HCT116 (cell line): ENCODE data around the gene CCDC92. TPM values are rescaled to one million over a fixed set of nuclear protein-coding genes. Genes with fewer than 3 reads are reported as not detected.

Experiments
- ATAC-seq: fragments of 200-7000 bp; cut with Tn5 transposase; 2 replicates; pipeline ENCODE4 v1.9.1; 2020; ENCODE audit warnings: mild to moderate bottlenecking, moderate library complexity
- BruUV-seq: library from RNA; stranded (reverse); fragments of 400-500 nt; replicated peaks from 2 replicates; lab custom pipeline; 2021; lab: Mats Ljungman, UMichigan
- CTCF ChIA-PET: fragments of 300-600 bp; sonication (Branson Sonifier 250); formaldehyde crosslinking; loops from one replicate; lab custom pipeline; 2021; ENCODE audit warnings: antibody characterized with exemption; lab: Charles Lee
- POLR2A ChIA-PET: fragments of 300-600, 350-600 bp; sonication (Branson Sonifier 250); formaldehyde crosslinking; loops from one replicate; lab custom pipeline; 2021; ENCODE audit warnings: antibody characterized with exemption; lab: Charles Lee
- RAD21 ChIA-PET, 2 experiments: fragments of 300-600 bp; sonication (Branson Sonifier 250); formaldehyde crosslinking; loops; one replicate each; lab custom pipeline; 2023; ENCODE audit warnings: low total read pairs in 2 of 2; ENCODE audit not compliant: uncharacterized antibody in 2 of 2, unreplicated experiment in 2 of 2, low non-redundant PET in 1 of 2; lab: Charles Lee
- DNase-seq: peaks from one replicate; pipeline ENCODE4 v3.0.0-alpha.2; 2010; ENCODE audit warnings: low read depth, low spot score
- H2AFZ ChIP-seq: fragments of 200-600 bp; shearing (Covaris generic), sonication (generic); 2 replicates; pipeline ENCODE4 v1.6.1; 2017; ENCODE audit warnings: low read depth, mixed run types, mixed read lengths, antibody characterized with exemption, low read length; ENCODE audit not compliant: poor library complexity, severe bottlenecking
- H3K27ac ChIP-seq: 2 replicates; pipeline ENCODE4 v1.5.1; 2012; ENCODE audit warnings: low read depth, low read length
- H3K27me3 ChIP-seq: fragments of 200-600 bp; sonication (generic); 2 replicates; pipeline ENCODE4 v1.6.1; 2016; ENCODE audit warnings: mixed run types, low read length, mixed read lengths; ENCODE audit not compliant: insufficient read depth
- H3K36me3 ChIP-seq, 2 experiments: fragments of 200-500 bp in 1 of 2; fragments of 200-600 bp in 1 of 2; sonication (Bioruptor generic) in 1 of 2; sonication (generic) in 1 of 2; 2 replicates each; pipeline versions ENCODE4 v1.5.1 to v1.6.1; 2014 to 2016; ENCODE audit warnings: low read length in 2 of 2, inconsistent platforms in 1 of 2, mixed read lengths in 1 of 2, mixed run types in 1 of 2; ENCODE audit not compliant: insufficient read depth in 2 of 2, control insufficient read depth in 1 of 2
- H3K4me1 ChIP-seq, 2 experiments: fragments of 200-600 bp in 1 of 2; sonication (generic) in 1 of 2; 2 replicates each; pipeline versions ENCODE4 v1.5.1 to v1.6.1; 2012 to 2017; ENCODE audit warnings: low read length in 2 of 2, inconsistent platforms in 1 of 2, mild to moderate bottlenecking in 1 of 2, mixed read lengths in 1 of 2, mixed run types in 1 of 2, moderate library complexity in 1 of 2; ENCODE audit not compliant: insufficient read depth in 2 of 2, control insufficient read depth in 1 of 2
- H3K4me2 ChIP-seq: fragments of 200-600 bp; sonication (generic); 2 replicates; pipeline ENCODE4 v1.6.1; 2017; ENCODE audit warnings: mixed run types, low read length, mixed read lengths
- H3K4me3 ChIP-seq, 2 experiments: fragments of 200-600 bp in 1 of 2; sonication (generic) in 1 of 2; replicated peaks in 1 of 2; 2 replicates each; pipeline ENCODE4 v1.5.1; 2011 to 2016; ENCODE audit warnings: low read length in 2 of 2, control low read depth in 1 of 2, low read depth in 1 of 2, mild to moderate bottlenecking in 1 of 2, mixed read lengths in 1 of 2, mixed run types in 1 of 2
- H3K79me2 ChIP-seq: fragments of 200-600 bp; sonication (generic); 2 replicates; pipeline ENCODE4 v1.6.1; 2017; ENCODE audit warnings: mild to moderate bottlenecking, mixed run types, low read length, moderate library complexity, mixed read lengths; ENCODE audit not compliant: insufficient read depth
- H3K9ac ChIP-seq: fragments of 200-600 bp; sonication (generic); 2 replicates; pipeline ENCODE4 v1.6.1; 2016; ENCODE audit warnings: low read length, mixed read lengths
- H3K9me2 ChIP-seq: fragments of 200-600 bp; sonication (generic), shearing (Covaris generic); 2 replicates; pipeline ENCODE4 v1.6.1; 2017; ENCODE audit warnings: mixed run types, mild to moderate bottlenecking, moderate library complexity; ENCODE audit not compliant: insufficient read depth
- H3K9me3 ChIP-seq, 2 experiments: fragments of 200-500 bp in 1 of 2; fragments of 200-600 bp in 1 of 2; sonication (Bioruptor generic) in 1 of 2; sonication (generic) in 1 of 2; 2 replicates each; pipeline ENCODE4 v1.6.1; 2014 to 2017; ENCODE audit warnings: low read length in 2 of 2, mixed read lengths in 2 of 2, inconsistent platforms in 1 of 2, low read depth in 1 of 2, mild to moderate bottlenecking in 1 of 2, mixed run types in 1 of 2, moderate library complexity in 1 of 2; ENCODE audit not compliant: control insufficient read depth in 1 of 2, insufficient read depth in 1 of 2
- H4K20me1 ChIP-seq: fragments of 200-600 bp; sonication (generic), shearing (Covaris generic); 2 replicates; pipeline ENCODE4 v1.6.1; 2017; ENCODE audit warnings: mixed run types, mild to moderate bottlenecking, moderate library complexity; ENCODE audit not compliant: insufficient read depth
- EZH2phosphoT487 ChIP-seq: fragments of 200-600 bp; IDR thresholded peaks from 2 replicates; pipeline ENCODE4 v1.6.1; 2018; ENCODE audit warnings: antibody characterized with exemption, borderline replicate concordance
- RAD21 ChIP-seq: IDR thresholded peaks from 2 replicates; pipeline ENCODE4 v1.6.1; 2012; ENCODE audit warnings: low read depth, mild to moderate bottlenecking
- YY1 ChIP-seq: IDR thresholded peaks from 2 replicates; pipeline ENCODE4 v1.6.1; 2011; ENCODE audit warnings: low read length, low read depth, moderate library complexity, mild to moderate bottlenecking; ENCODE audit not compliant: insufficient replicate concordance; ENCODE audit errors: extremely low read depth
- intact Hi-C: fragments of 100-400 bp; cut with micrococcal nuclease; formaldehyde crosslinking; loops from 2 replicates; pipeline ENCODE4 v1.10.0; 2022
- total RNA-seq: library from RNA; stranded (reverse); gene quantifications from one replicate; pipeline ENCODE4 v1.2.1, GENCODE V29; 2021; ENCODE audit not compliant: unreplicated experiment
- TF ChIP-seq, protein P1 (sequence below): IDR thresholded peaks from 2 replicates; pipeline ENCODE4 v1.6.1; 2012; ENCODE audit warnings: low read depth
- TF ChIP-seq, protein P2 (sequence below): IDR thresholded peaks from 2 replicates; pipeline ENCODE4 v1.6.1; 2012
- TF ChIP-seq, protein P3 (sequence below), 3 experiments: fragments of 200-600 bp in 1 of 3; sonication (generic) in 1 of 3; IDR thresholded peaks in 2 of 3; conservative IDR thresholded peaks in 1 of 3; 2 replicates each; pipeline ENCODE4 v1.5.1; 2012 to 2017; ENCODE audit warnings: low read depth in 2 of 3, low read length in 2 of 3, antibody characterized with exemption in 1 of 3, borderline replicate concordance in 1 of 3, control low read depth in 1 of 3, mild to moderate bottlenecking in 1 of 3, mixed read lengths in 1 of 3, mixed run types in 1 of 3, moderate library complexity in 1 of 3; ENCODE audit not compliant: insufficient read depth in 1 of 3

The CCDC92 gene
- total RNA-seq, 1 experiment from 2014 or later = 9.7 TPM

DNA sequence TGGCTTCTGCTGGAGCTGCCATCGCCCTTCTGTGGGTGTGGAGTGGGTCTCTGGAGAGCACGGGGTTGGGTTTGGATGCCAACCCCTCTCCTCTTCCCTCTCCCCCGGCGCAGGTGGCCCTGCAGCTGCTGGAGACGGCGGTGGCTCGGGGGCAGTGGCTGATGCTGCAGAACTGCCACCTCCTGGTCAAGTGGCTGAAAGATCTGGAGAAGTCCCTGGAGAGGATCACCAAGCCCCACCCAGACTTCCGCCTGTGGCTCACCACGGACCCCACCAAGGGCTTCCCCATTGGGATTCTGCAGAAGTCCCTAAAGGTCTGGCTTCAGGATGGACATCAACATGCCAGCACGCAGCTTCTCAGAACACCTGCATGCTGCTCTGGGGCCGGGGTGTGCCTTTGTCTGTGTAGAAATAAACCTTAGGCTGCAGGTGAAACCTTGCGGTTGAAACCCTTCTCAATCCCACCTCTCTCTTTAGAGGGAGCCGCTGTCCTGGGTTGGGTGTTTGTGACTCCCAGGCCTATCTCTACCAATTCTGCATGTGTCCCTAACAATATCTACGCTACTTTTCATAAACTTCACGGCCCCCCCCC, 44.3 kb downstream of the CCDC92 start:
- Histone ChIP-seq H3K27me3 (no peaks in the 10 kb centered on the region), H3K4me1 (no peaks in the 10 kb centered on the region), H3K4me2 (no peak overlapping the region), H3K79me2 (no peaks in the 10 kb centered on the region), H2AFZ (no peak overlapping the region), H3K9me2 (no peaks in the 10 kb centered on the region), H3K27ac (no peak overlapping the region), H3K36me3 (no peaks in the 10 kb centered on the region), H3K9me3 (no peaks in the 10 kb centered on the region), H3K4me3 (no peak overlapping the region)
- BruUV-seq = no TSS peak
- no peak for ATAC-seq
- RAD21 ChIA-PET = no interaction called here
- intact Hi-C loops = no loop called here
- no peak for DNase-seq
- CTCF ChIA-PET = no interaction called here
- POLR2A ChIA-PET = no interaction called here
- TF ChIP-seq, protein P1, sequence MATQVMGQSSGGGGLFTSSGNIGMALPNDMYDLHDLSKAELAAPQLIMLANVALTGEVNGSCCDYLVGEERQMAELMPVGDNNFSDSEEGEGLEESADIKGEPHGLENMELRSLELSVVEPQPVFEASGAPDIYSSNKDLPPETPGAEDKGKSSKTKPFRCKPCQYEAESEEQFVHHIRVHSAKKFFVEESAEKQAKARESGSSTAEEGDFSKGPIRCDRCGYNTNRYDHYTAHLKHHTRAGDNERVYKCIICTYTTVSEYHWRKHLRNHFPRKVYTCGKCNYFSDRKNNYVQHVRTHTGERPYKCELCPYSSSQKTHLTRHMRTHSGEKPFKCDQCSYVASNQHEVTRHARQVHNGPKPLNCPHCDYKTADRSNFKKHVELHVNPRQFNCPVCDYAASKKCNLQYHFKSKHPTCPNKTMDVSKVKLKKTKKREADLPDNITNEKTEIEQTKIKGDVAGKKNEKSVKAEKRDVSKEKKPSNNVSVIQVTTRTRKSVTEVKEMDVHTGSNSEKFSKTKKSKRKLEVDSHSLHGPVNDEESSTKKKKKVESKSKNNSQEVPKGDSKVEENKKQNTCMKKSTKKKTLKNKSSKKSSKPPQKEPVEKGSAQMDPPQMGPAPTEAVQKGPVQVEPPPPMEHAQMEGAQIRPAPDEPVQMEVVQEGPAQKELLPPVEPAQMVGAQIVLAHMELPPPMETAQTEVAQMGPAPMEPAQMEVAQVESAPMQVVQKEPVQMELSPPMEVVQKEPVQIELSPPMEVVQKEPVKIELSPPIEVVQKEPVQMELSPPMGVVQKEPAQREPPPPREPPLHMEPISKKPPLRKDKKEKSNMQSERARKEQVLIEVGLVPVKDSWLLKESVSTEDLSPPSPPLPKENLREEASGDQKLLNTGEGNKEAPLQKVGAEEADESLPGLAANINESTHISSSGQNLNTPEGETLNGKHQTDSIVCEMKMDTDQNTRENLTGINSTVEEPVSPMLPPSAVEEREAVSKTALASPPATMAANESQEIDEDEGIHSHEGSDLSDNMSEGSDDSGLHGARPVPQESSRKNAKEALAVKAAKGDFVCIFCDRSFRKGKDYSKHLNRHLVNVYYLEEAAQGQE = no peak
- TF ChIP-seq, all 23 proteins: peak for 0
- Histone ChIP-seq H4K20me1 (no peaks in the 10 kb centered on the region), H3K9ac (no peak overlapping the region)

DNA sequence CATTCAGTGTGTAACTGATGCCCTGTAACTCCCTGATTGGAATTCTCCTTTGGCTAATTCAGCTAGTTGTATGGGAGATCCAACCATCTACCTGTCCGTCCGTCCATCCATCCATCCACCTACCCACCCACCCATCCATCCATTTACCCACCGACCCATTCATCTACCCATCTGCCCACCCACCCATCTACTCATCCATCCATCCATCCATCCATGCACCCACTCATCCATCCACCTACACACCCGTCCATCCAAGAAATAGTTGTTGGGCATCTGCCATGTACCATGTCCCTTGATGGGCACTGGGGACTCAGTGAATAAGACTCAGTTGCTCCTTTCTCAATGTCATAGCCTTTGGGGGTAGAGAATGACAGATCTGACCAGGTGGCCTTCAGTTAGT, 48.1 kb downstream of the CCDC92 start:
- RAD21 ChIA-PET = no interaction called here
- H3K9me3 ChIP-seq = no peaks in the 10 kb centered on the region
- H3K4me2 ChIP-seq = no peak overlapping the region
- H4K20me1 ChIP-seq = no peaks in the 10 kb centered on the region
- DNase-seq = no peak
- no peaks in the 10 kb centered on the region for H3K27me3 ChIP-seq
- H2AFZ ChIP-seq = no peak overlapping the region
- no TSS peak for BruUV-seq
- H3K79me2 ChIP-seq = no peaks in the 10 kb centered on the region
- TF ChIP-seq YY1 (no peak), EZH2phosphoT487 (no peak), RAD21 (no peak)
- TF ChIP-seq, protein P2, sequence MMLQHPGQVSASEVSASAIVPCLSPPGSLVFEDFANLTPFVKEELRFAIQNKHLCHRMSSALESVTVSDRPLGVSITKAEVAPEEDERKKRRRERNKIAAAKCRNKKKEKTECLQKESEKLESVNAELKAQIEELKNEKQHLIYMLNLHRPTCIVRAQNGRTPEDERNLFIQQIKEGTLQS = no peak
- TF ChIP-seq, protein P3, sequence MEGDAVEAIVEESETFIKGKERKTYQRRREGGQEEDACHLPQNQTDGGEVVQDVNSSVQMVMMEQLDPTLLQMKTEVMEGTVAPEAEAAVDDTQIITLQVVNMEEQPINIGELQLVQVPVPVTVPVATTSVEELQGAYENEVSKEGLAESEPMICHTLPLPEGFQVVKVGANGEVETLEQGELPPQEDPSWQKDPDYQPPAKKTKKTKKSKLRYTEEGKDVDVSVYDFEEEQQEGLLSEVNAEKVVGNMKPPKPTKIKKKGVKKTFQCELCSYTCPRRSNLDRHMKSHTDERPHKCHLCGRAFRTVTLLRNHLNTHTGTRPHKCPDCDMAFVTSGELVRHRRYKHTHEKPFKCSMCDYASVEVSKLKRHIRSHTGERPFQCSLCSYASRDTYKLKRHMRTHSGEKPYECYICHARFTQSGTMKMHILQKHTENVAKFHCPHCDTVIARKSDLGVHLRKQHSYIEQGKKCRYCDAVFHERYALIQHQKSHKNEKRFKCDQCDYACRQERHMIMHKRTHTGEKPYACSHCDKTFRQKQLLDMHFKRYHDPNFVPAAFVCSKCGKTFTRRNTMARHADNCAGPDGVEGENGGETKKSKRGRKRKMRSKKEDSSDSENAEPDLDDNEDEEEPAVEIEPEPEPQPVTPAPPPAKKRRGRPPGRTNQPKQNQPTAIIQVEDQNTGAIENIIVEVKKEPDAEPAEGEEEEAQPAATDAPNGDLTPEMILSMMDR (IDR thresholded peaks at IDR 0.05 in 2 of 3, conservative IDR thresholded peaks at IDR 0.05 in 1 of 3; ENCODE audit: borderline replicate concordance in 1 of 3, insufficient read depth in 1 of 3, low read depth in 2 of 3, low read length in 2 of 3) = no peak
- intact Hi-C loops = no loop called here
- CTCF ChIA-PET = no interaction called here
- no peaks in the 10 kb centered on the region for H3K9me2 ChIP-seq
- H3K4me3 ChIP-seq = no peak overlapping the region
- no peak overlapping the region for H3K27ac ChIP-seq
- no peak for ATAC-seq
- POLR2A ChIA-PET = no interaction called here
- H3K4me1 ChIP-seq = no peaks in the 10 kb centered on the region
- H3K9ac ChIP-seq = no peak overlapping the region
- H3K36me3 ChIP-seq = no peaks in the 10 kb centered on the region
